B cell (primary cell): ENCODE results near the gene ADD3. TPM values are rescaled to one million over a fixed set of nuclear protein-coding genes. Genes with fewer than 3 reads are reported as not detected.

Experiments
- ATAC-seq: fragments of 200-7000 bp; cut with Tn5 transposase; one replicate; pipeline ENCODE4 v1.10.0; 2021; ENCODE audit warnings: low read depth, mild to moderate bottlenecking, moderate number of reproducible peaks, moderate library complexity
- CTCF ChIA-PET: fragments of 350-600 bp; sonication (Branson Sonifier 250); formaldehyde crosslinking; loops from one replicate; lab custom pipeline; 2021; ENCODE audit warnings: antibody characterized with exemption, inconsistent platforms; lab: Charles Lee
- POLR2A ChIA-PET: fragments of 350-600 bp; sonication (Branson Sonifier 250); formaldehyde crosslinking; loops from one replicate; lab custom pipeline; 2021; ENCODE audit warnings: antibody characterized with exemption; lab: Charles Lee
- DNase-seq: peaks from one replicate; pipeline ENCODE4 v3.0.0; 2013
- H2AFZ ChIP-seq: 2 replicates; pipeline ENCODE4 v1.6.1; 2012; ENCODE audit warnings: mild to moderate bottlenecking, low read depth, low read length; ENCODE audit not compliant: insufficient read depth, poor library complexity, severe bottlenecking
- H3K27ac ChIP-seq, 2 donors: 1 replicate in 1 of 2; 2 replicates in 1 of 2; pipeline ENCODE4 v1.5.1; 2012 to 2013; ENCODE audit warnings: low read length in 2 of 2, mild to moderate bottlenecking in 2 of 2, moderate library complexity in 1 of 2
- H3K27me3 ChIP-seq, 4 experiments: fragments of 200-600 bp in 1 of 4; sonication (generic) in 1 of 4; replicated peaks in 1 of 4; 1 replicate in 2 of 4; 2 replicates in 2 of 4; pipeline versions ENCODE4 v1.6.1 to v1.7.0; 2013 to 2016; ENCODE audit warnings: low read length in 3 of 4, mild to moderate bottlenecking in 2 of 4, mixed read lengths in 1 of 4, moderate library complexity in 1 of 4; ENCODE audit not compliant: insufficient read depth in 4 of 4, control insufficient read depth in 3 of 4; ENCODE audit errors: control extremely low read depth in 1 of 4
- H3K36me3 ChIP-seq, 2 experiments: replicated peaks in 1 of 2; 1 replicate in 1 of 2; 2 replicates in 1 of 2; pipeline versions ENCODE4 v1.6.1 to v1.7.1; 2013; ENCODE audit warnings: low read length in 1 of 2; ENCODE audit not compliant: insufficient read depth in 2 of 2, control insufficient read depth in 1 of 2; ENCODE audit errors: control extremely low read depth in 1 of 2, extremely low read depth in 1 of 2
- H3K4me1 ChIP-seq, 2 donors: fragments of 200-600 bp in 1 of 2; sonication (generic) in 1 of 2; 1 replicate in 1 of 2; 2 replicates in 1 of 2; pipeline versions ENCODE4 v1.5.1 to v1.6.1; 2013 to 2017; ENCODE audit warnings: low read length in 2 of 2; ENCODE audit not compliant: control insufficient read depth in 2 of 2, insufficient read depth in 2 of 2
- H3K4me2 ChIP-seq: replicated peaks from 2 replicates; pipeline ENCODE3; 2012; ENCODE audit warnings: mild to moderate bottlenecking, low read depth, low read length; ENCODE audit not compliant: poor library complexity, severe bottlenecking
- H3K4me3 ChIP-seq, 5 experiments: fragments of 200-600 bp in 1 of 5; sonication (generic) in 1 of 5; 1 replicate in 3 of 5; 2 replicates in 2 of 5; pipeline versions ENCODE4 v1.5.1 to v1.7.0; 2011 to 2016; ENCODE audit warnings: low read length in 4 of 5, mild to moderate bottlenecking in 4 of 5, low read depth in 2 of 5, control low read depth in 1 of 5, moderate library complexity in 1 of 5; ENCODE audit not compliant: insufficient read depth in 1 of 5; ENCODE audit errors: control extremely low read depth in 1 of 5, extremely low read depth in 1 of 5
- H3K79me2 ChIP-seq: fragments of 200-600 bp; sonication (generic); one replicate; pipeline ENCODE4 v1.6.0; 2016; ENCODE audit warnings: low read length; ENCODE audit not compliant: control insufficient read depth, insufficient read depth
- H3K9ac ChIP-seq: fragments of 200-600 bp; sonication (generic); 2 replicates; pipeline ENCODE4 v1.6.1; 2017; ENCODE audit warnings: mild to moderate bottlenecking, low read length, moderate library complexity
- H3K9me3 ChIP-seq, 3 donors: one replicate each; pipeline versions ENCODE4 v1.6.1 to v1.7.1; 2013; ENCODE audit warnings: low read length in 2 of 3; ENCODE audit not compliant: control insufficient read depth in 2 of 3, insufficient read depth in 1 of 3; ENCODE audit errors: control extremely low read depth in 1 of 3
- H4K20me1 ChIP-seq: 2 replicates; pipeline ENCODE4 v1.6.0; 2012; ENCODE audit warnings: mild to moderate bottlenecking, low read length; ENCODE audit not compliant: insufficient read depth, control insufficient read depth, poor library complexity, severe bottlenecking
- H3K27ac Mint-ChIP-seq: one replicate; pipeline ENCODE4 v1.8.0; 2021; ENCODE audit warnings: mixed read lengths
- H3K27me3 Mint-ChIP-seq: one replicate; pipeline ENCODE4 v1.8.0; 2021; ENCODE audit warnings: mixed read lengths
- H3K4me1 Mint-ChIP-seq: one replicate; pipeline ENCODE4 v1.8.0; 2021; ENCODE audit warnings: mixed read lengths
- H3K4me3 Mint-ChIP-seq: one replicate; pipeline ENCODE4 v1.8.0; 2021; ENCODE audit warnings: mixed read lengths
- H3K9me3 Mint-ChIP-seq: one replicate; pipeline ENCODE4 v1.8.0; 2022; ENCODE audit warnings: mixed read lengths; ENCODE audit not compliant: insufficient read depth
- EZH2 ChIP-seq: IDR thresholded peaks from 2 replicates; pipeline ENCODE4 v1.6.1; 2012; ENCODE audit warnings: borderline replicate concordance, low read depth, mild to moderate bottlenecking, moderate library complexity, low read length; ENCODE audit not compliant: insufficient read depth, poor library complexity, severe bottlenecking
- WGBS: methylation state at CpG from one replicate; pipeline ENCODE4 v1.1.5; 2013; ENCODE audit warnings: missing lambda C conversion rate; ENCODE audit not compliant: insufficient coverage; 5-methylcytosine and 5-hydroxymethylcytosine counted together
- intact Hi-C: fragments of 100-400 bp; cut with micrococcal nuclease; formaldehyde crosslinking; loops from one replicate; pipeline ENCODE4 v1.10.0; 2022
- polyA plus RNA-seq: library from polyadenylated mRNA; depleted of rRNA; stranded (reverse); fragments of >200 nt; gene quantifications from 2 replicates; pipeline ENCODE4 v1.2.3, GENCODE V29; 2012
- total RNA-seq, 2 donors: library from RNA; stranded (reverse); fragments of 120-200 nt in 1 of 2; gene quantifications; 1 replicate in 1 of 2; 2 replicates in 1 of 2; pipeline versions ENCODE4 v1.2.3 to v1.2.4, GENCODE V29; 2013 to 2022
- TF ChIP-seq, protein P1 (sequence below): fragments of 200-600 bp; IDR thresholded peaks from one replicate; pipeline ENCODE4 v1.8.0; 2022; ENCODE audit warnings: antibody characterized with exemption, mild to moderate bottlenecking

Gene ADD3
- total and polyA plus RNA-seq, 2 donors (not counting 1 experiment from before 2014, with no cell fraction given): 156 to 185 TPM

DNA sequence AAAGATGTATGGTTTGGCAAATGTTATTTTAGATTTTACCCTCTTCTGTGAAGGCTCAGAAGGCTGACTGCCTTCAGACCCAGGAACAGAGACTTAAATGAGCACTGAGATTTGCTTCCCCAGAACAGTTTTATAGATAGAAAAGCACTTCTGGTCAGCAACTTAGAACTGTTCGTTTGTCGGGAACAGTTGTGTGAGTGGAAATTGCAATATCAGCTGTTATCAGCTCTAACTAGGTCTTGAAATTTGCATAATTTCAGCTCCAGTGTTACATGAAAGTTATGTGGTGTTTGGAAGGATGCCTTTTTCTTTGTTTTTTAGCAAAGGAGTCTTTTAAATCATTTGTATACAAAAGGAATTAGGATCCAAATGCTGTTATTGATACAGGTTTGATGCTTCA lies 115.8 kb downstream of the ADD3 start:
- Histone ChIP-seq H3K9me3 (no peaks in the 10 kb centered on the region), H3K27me3 (no peaks in the 10 kb centered on the region), H3K36me3 (peaks cover 20 to 66% of the 10 kb centered on the region in 2 experiments), H3K79me2 (peaks cover 2% of the 10 kb centered on the region), H2AFZ (no peak overlapping the region), H3K27ac (no peak overlapping the region), H3K4me2 (no peak overlapping the region), H3K4me1 (no peaks in the 10 kb centered on the region), H4K20me1 (no peaks in the 10 kb centered on the region), H3K9ac (no peak overlapping the region), H3K4me3 (no peak overlapping the region)
- CTCF ChIA-PET: interaction anchor here (1.3 kb wide), 1 partner anchor 155 kb away, joined by 3 read pairs; no protein-coding TSS in a partner anchor
- intact Hi-C loops: no loop called here
- Mint-ChIP-seq H3K27me3 (no peaks in the 10 kb centered on the region), H3K27ac (no peak overlapping the region), H3K9me3 (no peaks in the 10 kb centered on the region), H3K4me1 (no peaks in the 10 kb centered on the region), H3K4me3 (no peak overlapping the region)
- DNase-seq (no peak), ATAC-seq (no peak)
- TF ChIP-seq, protein P1, sequence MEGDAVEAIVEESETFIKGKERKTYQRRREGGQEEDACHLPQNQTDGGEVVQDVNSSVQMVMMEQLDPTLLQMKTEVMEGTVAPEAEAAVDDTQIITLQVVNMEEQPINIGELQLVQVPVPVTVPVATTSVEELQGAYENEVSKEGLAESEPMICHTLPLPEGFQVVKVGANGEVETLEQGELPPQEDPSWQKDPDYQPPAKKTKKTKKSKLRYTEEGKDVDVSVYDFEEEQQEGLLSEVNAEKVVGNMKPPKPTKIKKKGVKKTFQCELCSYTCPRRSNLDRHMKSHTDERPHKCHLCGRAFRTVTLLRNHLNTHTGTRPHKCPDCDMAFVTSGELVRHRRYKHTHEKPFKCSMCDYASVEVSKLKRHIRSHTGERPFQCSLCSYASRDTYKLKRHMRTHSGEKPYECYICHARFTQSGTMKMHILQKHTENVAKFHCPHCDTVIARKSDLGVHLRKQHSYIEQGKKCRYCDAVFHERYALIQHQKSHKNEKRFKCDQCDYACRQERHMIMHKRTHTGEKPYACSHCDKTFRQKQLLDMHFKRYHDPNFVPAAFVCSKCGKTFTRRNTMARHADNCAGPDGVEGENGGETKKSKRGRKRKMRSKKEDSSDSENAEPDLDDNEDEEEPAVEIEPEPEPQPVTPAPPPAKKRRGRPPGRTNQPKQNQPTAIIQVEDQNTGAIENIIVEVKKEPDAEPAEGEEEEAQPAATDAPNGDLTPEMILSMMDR: no peak
- TF ChIP-seq EZH2: no peak
- WGBS: 100% methylated on average over 2 of the region's 2 CpGs
- POLR2A ChIA-PET: no interaction called here

DNA sequence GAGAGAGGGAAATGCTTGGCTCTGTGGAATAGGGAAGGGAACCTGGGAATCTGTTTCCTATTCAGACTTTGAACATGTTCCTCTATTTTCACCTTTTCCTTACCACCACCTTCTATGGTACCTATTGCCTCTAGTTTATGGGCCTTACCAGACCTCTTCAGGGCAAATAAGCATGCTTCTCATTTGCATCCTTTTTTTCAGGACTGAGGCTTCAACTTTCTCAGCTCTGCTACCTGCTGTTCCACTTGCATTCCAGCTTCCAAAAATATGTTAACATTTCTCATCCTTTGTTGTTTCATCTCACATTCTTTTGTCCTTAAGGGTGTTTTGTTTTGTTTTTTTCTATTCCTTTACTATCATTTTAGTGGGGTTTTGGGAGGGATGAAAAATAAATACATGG lies 121.7 kb downstream of the ADD3 start:
- Mint-ChIP-seq H3K27me3 (no peaks in the 10 kb centered on the region), H3K27ac (no peak overlapping the region), H3K9me3 (no peaks in the 10 kb centered on the region), H3K4me1 (peaks cover 5% of the 10 kb centered on the region), H3K4me3 (no peak overlapping the region)
- no peak overlapping the region for H3K4me2 ChIP-seq
- peaks cover 5% of the 10 kb centered on the region for H4K20me1 ChIP-seq
- H3K27ac ChIP-seq: no peak overlapping the region
- intact Hi-C loops: no loop called here
- CTCF ChIA-PET: no interaction called here
- POLR2A ChIA-PET: no interaction called here
- H3K79me2 ChIP-seq: no peaks in the 10 kb centered on the region
- DNase-seq (no peak), ATAC-seq (no peak)
- H3K36me3 ChIP-seq: peaks cover 31 to 70% of the 10 kb centered on the region in 2 experiments
- no peaks in the 10 kb centered on the region for H3K9me3 ChIP-seq
- H3K4me1 ChIP-seq: peaks cover under 1 to 4% of the 10 kb centered on the region in 2 donors
- no peak overlapping the region for H3K9ac ChIP-seq
- no peak overlapping the region for H3K4me3 ChIP-seq
- H3K27me3 ChIP-seq: no peaks in the 10 kb centered on the region
- TF ChIP-seq EZH2: no peak
- TF ChIP-seq, protein P1: no peak
- no peak overlapping the region for H2AFZ ChIP-seq
